Keratinocyte (primary cell): ENCODE measurements around the gene TTC14.
A peak's percentile ranks its signal among the peaks of the same experiment; 100 is the strongest.

Experiments
- EZH2 ChIP-seq: IDR thresholded peaks from one replicate; pipeline ENCODE4 v1.6.1; 2012; ENCODE audit warnings: inconsistent platforms, mild to moderate bottlenecking, low read length, moderate library complexity
- TF ChIP-seq, protein P1 (sequence below), 3 experiments: IDR thresholded peaks in 1 of 3; conservative IDR thresholded peaks in 1 of 3; optimal IDR thresholded peaks in 1 of 3; 2 replicates in 2 of 3; 3 replicates in 1 of 3; pipeline versions ENCODE3 to v1.5.1; 2011; ENCODE audit warnings: low read length in 3 of 3, mild to moderate bottlenecking in 3 of 3, moderate library complexity in 2 of 3, control low read depth in 1 of 3, inconsistent platforms in 1 of 3; ENCODE audit not compliant: insufficient read depth in 2 of 3; ENCODE audit errors: extremely low read depth in 1 of 3

DNA sequence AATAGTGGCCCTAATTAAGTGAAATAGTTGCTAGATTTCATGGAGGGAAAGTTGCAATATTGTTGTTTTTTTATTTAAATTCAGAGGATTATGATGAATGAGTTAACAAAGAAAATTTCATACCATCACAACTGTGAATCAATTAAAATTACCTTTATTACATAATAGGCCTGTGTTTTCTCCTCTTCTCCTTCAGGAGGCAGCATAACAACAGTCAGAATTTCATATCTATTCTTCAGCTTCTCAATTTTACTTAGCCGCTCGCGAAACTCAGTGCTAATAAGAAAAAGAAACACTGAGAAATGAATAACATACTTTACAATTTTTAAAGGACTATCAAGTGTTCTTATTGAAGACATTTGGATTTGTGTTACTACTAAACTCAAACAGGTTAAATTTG lies 29.4 kb downstream of the TTC14 start:
- TF ChIP-seq, protein P1, sequence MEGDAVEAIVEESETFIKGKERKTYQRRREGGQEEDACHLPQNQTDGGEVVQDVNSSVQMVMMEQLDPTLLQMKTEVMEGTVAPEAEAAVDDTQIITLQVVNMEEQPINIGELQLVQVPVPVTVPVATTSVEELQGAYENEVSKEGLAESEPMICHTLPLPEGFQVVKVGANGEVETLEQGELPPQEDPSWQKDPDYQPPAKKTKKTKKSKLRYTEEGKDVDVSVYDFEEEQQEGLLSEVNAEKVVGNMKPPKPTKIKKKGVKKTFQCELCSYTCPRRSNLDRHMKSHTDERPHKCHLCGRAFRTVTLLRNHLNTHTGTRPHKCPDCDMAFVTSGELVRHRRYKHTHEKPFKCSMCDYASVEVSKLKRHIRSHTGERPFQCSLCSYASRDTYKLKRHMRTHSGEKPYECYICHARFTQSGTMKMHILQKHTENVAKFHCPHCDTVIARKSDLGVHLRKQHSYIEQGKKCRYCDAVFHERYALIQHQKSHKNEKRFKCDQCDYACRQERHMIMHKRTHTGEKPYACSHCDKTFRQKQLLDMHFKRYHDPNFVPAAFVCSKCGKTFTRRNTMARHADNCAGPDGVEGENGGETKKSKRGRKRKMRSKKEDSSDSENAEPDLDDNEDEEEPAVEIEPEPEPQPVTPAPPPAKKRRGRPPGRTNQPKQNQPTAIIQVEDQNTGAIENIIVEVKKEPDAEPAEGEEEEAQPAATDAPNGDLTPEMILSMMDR (optimal IDR thresholded peaks at IDR 0.05 in 1 of 3, IDR thresholded peaks at IDR 0.05 in 1 of 3, conservative IDR thresholded peaks at IDR 0.05 in 1 of 3; ENCODE audit: extremely low read depth in 1 of 3, insufficient read depth in 2 of 3, low read length in 3 of 3) = peak in 1 of 3 experiments; percentile 16
- no peak for TF ChIP-seq EZH2
